Neuronal stem cell (in vitro differentiated cells): ENCODE results near the gene SCYL1.

ENCODE experiments used
- DNase-seq: peaks from one replicate; pipeline ENCODE4 v3.0.0-alpha.2; 2013; ENCODE audit warnings: low spot score
- H2AFZ ChIP-seq: one replicate; pipeline ENCODE4 v1.6.1; 2013; ENCODE audit warnings: mild to moderate bottlenecking, low read length, inconsistent platforms
- H2AK5ac ChIP-seq: 2 replicates; pipeline ENCODE4 v1.6.1; 2013; ENCODE audit warnings: low read depth, mild to moderate bottlenecking, inconsistent platforms, low read length, moderate library complexity, mixed read lengths
- H2BK120ac ChIP-seq: 2 replicates; pipeline ENCODE4 v1.6.1; 2013; ENCODE audit warnings: low read depth, mild to moderate bottlenecking, inconsistent platforms, low read length, moderate library complexity, mixed read lengths
- H2BK12ac ChIP-seq: one replicate; pipeline ENCODE4 v1.6.1; 2013; ENCODE audit warnings: low read length, inconsistent platforms
- H2BK15ac ChIP-seq: 2 replicates; pipeline ENCODE4 v1.6.1; 2013; ENCODE audit warnings: mild to moderate bottlenecking, low read length, inconsistent platforms, mixed read lengths
- H2BK5ac ChIP-seq: one replicate; pipeline ENCODE4 v1.6.1; 2013; ENCODE audit warnings: inconsistent platforms, mild to moderate bottlenecking, low read length, moderate library complexity
- H3K14ac ChIP-seq: one replicate; pipeline ENCODE4 v1.6.1; 2013; ENCODE audit warnings: low read length, inconsistent platforms
- H3K18ac ChIP-seq: 2 replicates; pipeline ENCODE4 v1.6.1; 2013; ENCODE audit warnings: low read length, inconsistent platforms
- H3K23ac ChIP-seq: 2 replicates; pipeline ENCODE4 v1.6.1; 2013; ENCODE audit warnings: low read depth, mild to moderate bottlenecking, mixed read lengths, low read length, inconsistent platforms; ENCODE audit not compliant: poor library complexity
- H3K27ac ChIP-seq: replicated peaks from 3 replicates; pipeline ENCODE4 v1.5.1; 2013; ENCODE audit warnings: low read length, inconsistent platforms
- H3K27me3 ChIP-seq, 3 experiments: 2 replicates each; pipeline ENCODE4 v1.6.1; 2013; ENCODE audit warnings: low read length in 3 of 3, mild to moderate bottlenecking in 2 of 3, inconsistent platforms in 1 of 3, low read depth in 1 of 3, mixed read lengths in 1 of 3, moderate library complexity in 1 of 3; ENCODE audit not compliant: control insufficient read depth in 3 of 3, insufficient read depth in 3 of 3
- H3K36me3 ChIP-seq, 2 donors: replicated peaks in 1 of 2; 2 replicates each; pipeline ENCODE4 v1.6.1; 2013; ENCODE audit warnings: low read length in 2 of 2; ENCODE audit not compliant: control insufficient read depth in 2 of 2, insufficient read depth in 2 of 2
- H3K4ac ChIP-seq: 2 replicates; pipeline ENCODE4 v1.6.1; 2013; ENCODE audit warnings: inconsistent platforms, mild to moderate bottlenecking, low read length, moderate library complexity
- H3K4me1 ChIP-seq, 2 donors: 1 replicate in 1 of 2; 2 replicates in 1 of 2; pipeline ENCODE4 v1.6.1; 2013; ENCODE audit warnings: low read length in 2 of 2, low read depth in 1 of 2; ENCODE audit not compliant: control insufficient read depth in 2 of 2, insufficient read depth in 1 of 2
- H3K4me2 ChIP-seq: one replicate; pipeline ENCODE4 v1.6.1; 2013; ENCODE audit warnings: mild to moderate bottlenecking, low read length, inconsistent platforms; ENCODE audit not compliant: insufficient read depth, poor library complexity, severe bottlenecking
- H3K4me3 ChIP-seq, 2 donors: 2 replicates each; pipeline ENCODE4 v1.5.1; 2013; ENCODE audit warnings: low read length in 2 of 2, mild to moderate bottlenecking in 2 of 2, inconsistent platforms in 1 of 2, moderate library complexity in 1 of 2
- H3K79me1 ChIP-seq: one replicate; pipeline ENCODE4 v1.6.1; 2013; ENCODE audit warnings: low read depth, mild to moderate bottlenecking, inconsistent platforms, low read length, moderate library complexity
- H3K9ac ChIP-seq: one replicate; pipeline ENCODE4 v1.6.1; 2013; ENCODE audit warnings: mild to moderate bottlenecking, low read depth, low read length, inconsistent platforms; ENCODE audit not compliant: poor library complexity
- H3K9me3 ChIP-seq, 2 donors: replicated peaks in 1 of 2; 2 replicates each; pipeline versions ENCODE3 to v1.6.1; 2013; ENCODE audit warnings: low read length in 2 of 2, mild to moderate bottlenecking in 2 of 2, inconsistent platforms in 1 of 2, low read depth in 1 of 2, mixed read lengths in 1 of 2, moderate library complexity in 1 of 2; ENCODE audit not compliant: control insufficient read depth in 2 of 2, insufficient read depth in 1 of 2
- H4K8ac ChIP-seq: one replicate; pipeline ENCODE4 v1.6.1; 2013; ENCODE audit warnings: low read depth, mild to moderate bottlenecking, inconsistent platforms, low read length, moderate library complexity
- H4K91ac ChIP-seq: one replicate; pipeline ENCODE4 v1.6.1; 2013; ENCODE audit warnings: low read length, low read depth, mild to moderate bottlenecking, inconsistent platforms; ENCODE audit not compliant: poor library complexity
- WGBS, 2 donors: extraction: QIAGEN DNeasy Blood & Tissue Kit; methylation state at CpG; one replicate each; pipeline ENCODE4 v1.1.7; 2013; ENCODE audit warnings: missing lambda C conversion rate in 2 of 2, mixed read lengths in 1 of 2; ENCODE audit not compliant: insufficient read length in 2 of 2, insufficient replicate concordance in 1 of 2; ENCODE audit errors: extremely low coverage in 2 of 2; 5-methylcytosine and 5-hydroxymethylcytosine counted together

SCYL1 gene

DNA sequence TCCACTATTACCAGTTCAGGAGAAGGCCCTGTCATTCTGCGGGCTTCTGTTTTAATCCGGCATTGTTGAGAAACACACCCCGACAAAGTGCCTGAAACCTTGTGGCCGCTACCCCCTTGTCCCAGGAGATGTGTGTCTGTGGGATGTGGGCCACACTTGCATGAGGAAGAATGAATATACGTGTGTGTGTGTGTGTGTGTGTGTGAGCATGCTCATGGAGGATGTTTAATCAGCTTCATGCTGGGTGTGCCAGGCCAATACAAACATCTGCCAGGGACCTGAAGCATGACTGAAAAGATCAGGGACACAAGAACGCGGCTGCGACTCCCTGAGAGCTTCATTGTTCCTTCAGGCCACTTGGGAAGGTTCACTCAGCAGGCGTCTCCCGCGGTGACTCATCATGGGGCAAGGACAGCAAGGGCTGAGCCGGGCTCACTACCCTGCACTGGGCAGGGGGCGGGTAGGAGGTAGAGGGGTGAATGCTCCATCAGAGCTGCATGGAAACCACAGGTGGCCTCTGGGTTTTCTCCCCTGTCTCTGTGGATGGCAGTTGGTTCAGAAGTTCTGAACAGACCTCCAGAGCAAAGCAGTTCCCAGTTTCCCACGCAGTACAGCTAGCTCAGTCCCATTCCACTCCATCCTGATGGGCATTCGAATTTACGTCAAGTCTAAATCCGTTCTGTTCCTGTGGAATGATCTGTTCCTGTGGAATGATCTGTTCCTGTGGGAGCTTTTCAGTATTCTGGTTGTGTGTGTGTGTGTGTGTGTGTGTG lies 33.1 kb upstream of the SCYL1 start:
- Histone ChIP-seq H2AK5ac (no peak overlapping the region), H2BK15ac (no peak overlapping the region), H3K9ac (no peak overlapping the region), H3K4me2 (no peak overlapping the region), H2BK120ac (no peak overlapping the region), H3K14ac (no peak overlapping the region), H3K18ac (no peak overlapping the region), H2BK12ac (no peak overlapping the region), H3K36me3 (no peaks in the 10 kb centered on the region), H2AFZ (no peak overlapping the region), H3K4ac (no peak overlapping the region), H4K91ac (no peak overlapping the region), H3K27me3 (no peaks in the 10 kb centered on the region), H3K9me3 (no peaks in the 10 kb centered on the region), H4K8ac (no peak overlapping the region), H3K4me1 (peaks cover 59 to 71% of the 10 kb centered on the region in 2 donors), H3K23ac (no peak overlapping the region), H3K4me3 (no peak overlapping the region), H3K79me1 (peaks cover 1% of the 10 kb centered on the region), H2BK5ac (no peak overlapping the region), H3K27ac (peak overlapping the region; percentile 35)
- DNase-seq, result no peak
- no CpG with 5 or more reads among the region's 17 CpGs for WGBS, 2 donors

- H2AK5ac ChIP-seq, result no peak overlapping the region
- no peak overlapping the region for H3K9ac ChIP-seq
- no peak overlapping the region for H2BK5ac ChIP-seq
- no peak overlapping the region for H2BK120ac ChIP-seq
- DNase-seq, result no peak
- peaks cover 1% of the 10 kb centered on the region for H3K79me1 ChIP-seq
- H3K23ac ChIP-seq, result no peak overlapping the region
- H3K27me3 ChIP-seq, result no peaks in the 10 kb centered on the region
- WGBS, 2 donors, result no CpG with 5 or more reads among the region's 4 CpGs
- no peak overlapping the region for H2BK12ac ChIP-seq
- no peak overlapping the region for H3K4ac ChIP-seq
- no peak overlapping the region for H3K4me3 ChIP-seq
- H3K27ac ChIP-seq, result no peak overlapping the region
- no peak overlapping the region for H4K8ac ChIP-seq
- H3K9me3 ChIP-seq, result no peaks in the 10 kb centered on the region
- H4K91ac ChIP-seq, result no peak overlapping the region
- no peak overlapping the region for H3K14ac ChIP-seq
- H3K36me3 ChIP-seq, result no peaks in the 10 kb centered on the region
- H3K4me1 ChIP-seq, result peaks cover 56 to 69% of the 10 kb centered on the region in 2 donors
- no peak overlapping the region for H2AFZ ChIP-seq
- no peak overlapping the region for H2BK15ac ChIP-seq
- no peak overlapping the region for H3K18ac ChIP-seq
- no peak overlapping the region for H3K4me2 ChIP-seq
These were observed 32.6 kb upstream of the SCYL1 start for GRCh38 chr11:65492387-65492636.

- H4K91ac ChIP-seq, result no peak overlapping the region
- no peak overlapping the region for H4K8ac ChIP-seq
- no peak overlapping the region for H3K27ac ChIP-seq
- H2BK12ac ChIP-seq, result no peak overlapping the region
- H3K9ac ChIP-seq, result no peak overlapping the region
- H3K4me3 ChIP-seq, result peak overlapping the region in 1 of 2 donors; percentile 22
- no peaks in the 10 kb centered on the region for H3K27me3 ChIP-seq
- no CpG with 5 or more reads among the region's 6 CpGs for WGBS, 2 donors
- DNase-seq, result no peak
- no peak overlapping the region for H3K4me2 ChIP-seq
- no peak overlapping the region for H3K23ac ChIP-seq
- H3K36me3 ChIP-seq, result no peaks in the 10 kb centered on the region
- peak overlapping the region; percentile 60 for H2AFZ ChIP-seq
- no peak overlapping the region for H2AK5ac ChIP-seq
- H3K79me1 ChIP-seq, result peaks cover 1% of the 10 kb centered on the region
- no peak overlapping the region for H3K4ac ChIP-seq
- H2BK15ac ChIP-seq, result no peak overlapping the region
- H3K4me1 ChIP-seq, result peaks cover 55 to 68% of the 10 kb centered on the region in 2 donors
- H2BK120ac ChIP-seq, result no peak overlapping the region
- H3K18ac ChIP-seq, result peak overlapping the region; percentile 9
- H2BK5ac ChIP-seq, result no peak overlapping the region
- no peak overlapping the region for H3K14ac ChIP-seq
- H3K9me3 ChIP-seq, result no peaks in the 10 kb centered on the region
These were observed 32.1 kb upstream of the SCYL1 start for GRCh38 chr11:65492637-65493366.

DNA sequence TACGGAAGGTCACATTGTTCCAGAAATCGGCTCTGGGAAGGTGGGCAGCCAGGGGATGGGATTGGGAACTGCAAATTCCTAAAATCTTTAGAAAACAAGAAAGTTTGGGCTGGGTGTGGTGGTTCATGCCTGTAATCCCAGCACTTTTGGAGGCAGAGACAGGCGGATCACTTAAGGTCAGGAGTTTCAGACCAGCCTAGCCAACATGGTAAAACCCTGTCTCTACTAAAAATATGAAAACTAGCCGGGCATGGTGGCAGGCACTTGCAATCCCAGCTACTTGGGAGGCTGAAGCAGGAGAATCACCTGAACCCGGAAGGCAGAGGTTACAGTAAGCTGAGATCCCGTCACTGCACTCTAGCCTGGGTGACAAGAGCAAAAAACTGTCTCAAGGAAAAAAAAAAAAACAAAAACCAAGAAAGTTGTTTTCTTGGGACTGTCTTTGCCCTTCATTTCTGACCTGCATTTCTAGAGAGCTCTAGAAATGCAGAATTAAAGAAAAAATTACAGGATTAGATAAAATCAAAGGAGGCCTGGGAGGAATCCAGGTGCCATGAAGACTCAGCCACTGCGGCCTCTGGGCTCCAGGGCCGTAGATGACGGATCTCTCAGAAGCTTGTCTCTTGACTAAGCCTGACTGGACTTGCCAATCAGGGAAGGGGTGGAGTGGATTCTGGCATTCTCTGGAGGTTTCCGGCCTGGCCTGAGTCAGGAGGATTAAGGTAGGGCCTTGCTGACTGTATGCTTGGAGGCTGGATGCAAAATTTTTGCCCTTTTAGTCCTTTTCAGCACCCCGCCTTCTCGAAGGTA lies 31.3 kb upstream of the SCYL1 start:
- peaks cover 48 to 61% of the 10 kb centered on the region in 2 donors for H3K4me1 ChIP-seq
- H2BK15ac ChIP-seq, result no peak overlapping the region
- DNase-seq, result no peak
- no peaks in the 10 kb centered on the region for H3K27me3 ChIP-seq
- no peak overlapping the region for H2BK120ac ChIP-seq
- H2AFZ ChIP-seq, result no peak overlapping the region
- H3K4ac ChIP-seq, result no peak overlapping the region
- no peak overlapping the region for H2AK5ac ChIP-seq
- H2BK12ac ChIP-seq, result no peak overlapping the region
- no peak overlapping the region for H4K91ac ChIP-seq
- H3K14ac ChIP-seq, result no peak overlapping the region
- WGBS, 2 donors, result no CpG with 5 or more reads among the region's 12 CpGs
- H3K9ac ChIP-seq, result no peak overlapping the region
- no peaks in the 10 kb centered on the region for H3K79me1 ChIP-seq
- no peak overlapping the region for H3K4me3 ChIP-seq
- H3K23ac ChIP-seq, result no peak overlapping the region
- no peaks in the 10 kb centered on the region for H3K36me3 ChIP-seq
- no peak overlapping the region for H3K27ac ChIP-seq
- H2BK5ac ChIP-seq, result no peak overlapping the region
- H3K18ac ChIP-seq, result no peak overlapping the region
- no peaks in the 10 kb centered on the region for H3K9me3 ChIP-seq
- no peak overlapping the region for H4K8ac ChIP-seq
- H3K4me2 ChIP-seq, result no peak overlapping the region
